ENCODE results near the gene FLOT1. TPM values are rescaled to one million over a fixed set of nuclear protein-coding genes. Genes with fewer than 3 reads are reported as not detected.

FLOT1 gene
- total RNA-seq, 1 donor from 2014 or later, result 77.6 TPM

- DNase-seq (ENCODE audit: low read depth) (no peak), FAIRE-seq (no peak)
- H3K9me3 Mint-ChIP-seq (ENCODE audit: unreplicated experiment), result no peaks in the 10 kb centered on the region
- Histone ChIP-seq H3K36me3 (ENCODE audit: insufficient read depth, low read length) (peaks cover 31% of the 10 kb centered on the region), H2AFZ (ENCODE audit: low read depth, low read length) (no peak overlapping the region), H4K20me1 (ENCODE audit: insufficient read depth, low read length) (peaks cover 44% of the 10 kb centered on the region), H3K4me1 (ENCODE audit: insufficient read depth, low read length) (peaks cover 47% of the 10 kb centered on the region), H3K9ac (ENCODE audit: low read length) (peak overlapping the region; percentile 97), H3K79me2 (ENCODE audit: insufficient read depth, low read length) (peaks cover 82% of the 10 kb centered on the region), H3K4me3 (ENCODE audit: insufficient read depth, low read depth, low read length) (peak overlapping the region; percentile 97), H3K27me3 (ENCODE audit: insufficient read depth, low read length) (no peaks in the 10 kb centered on the region), H3K27ac (ENCODE audit: low read depth, low read length) (peak overlapping the region; percentile 90), H3K9me3 (ENCODE audit: insufficient read depth, low read depth, low read length) (no peaks in the 10 kb centered on the region), H3K4me2 (ENCODE audit: low read length) (peak overlapping the region; percentile 89)
- peak overlapping the region; percentile 100 for H3K4me3 Mint-ChIP-seq (ENCODE audit: unreplicated experiment)
- H3K27me3 Mint-ChIP-seq (ENCODE audit: low read depth, unreplicated experiment), result no peaks in the 10 kb centered on the region
- TF ChIP-seq CTCF (IDR thresholded peaks at IDR 0.05; ENCODE audit: insufficient read depth, low read depth, low read length) (no peak), EZH2 (IDR thresholded peaks at IDR 0.05; ENCODE audit: insufficient read depth, low read length) (no peak)
- peak overlapping the region; percentile 98 for H3K27ac Mint-ChIP-seq (ENCODE audit: unreplicated experiment)
- H3K4me1 Mint-ChIP-seq (ENCODE audit: low read depth, unreplicated experiment), result peaks cover 44% of the 10 kb centered on the region
- H3K36me3 Mint-ChIP-seq (ENCODE audit: low read depth, unreplicated experiment), result peaks cover 30% of the 10 kb centered on the region
Observed at GRCh38 chr6:30720738-30721197, 21.7 kb downstream of the FLOT1 start.

- peaks cover 24% of the 10 kb centered on the region for H3K36me3 ChIP-seq (ENCODE audit: insufficient read depth, low read length)
- H3K27me3 Mint-ChIP-seq (ENCODE audit: low read depth, unreplicated experiment), result no peaks in the 10 kb centered on the region
- DNase-seq (ENCODE audit: low read depth) (peak; percentile 96), FAIRE-seq (no peak)
- peaks cover 40% of the 10 kb centered on the region for H3K4me1 ChIP-seq (ENCODE audit: insufficient read depth, low read length)
- H3K9me3 Mint-ChIP-seq (ENCODE audit: unreplicated experiment), result no peaks in the 10 kb centered on the region
- H2AFZ ChIP-seq (ENCODE audit: low read depth, low read length), result peak within 1 kb of the TSS; percentile 4
- no peak for TF ChIP-seq EZH2 (IDR thresholded peaks at IDR 0.05; ENCODE audit: insufficient read depth, low read length)
- no peak for TF ChIP-seq CTCF (IDR thresholded peaks at IDR 0.05; ENCODE audit: insufficient read depth, low read depth, low read length)
- peak within 1 kb of the TSS; percentile 100 for H3K4me3 Mint-ChIP-seq (ENCODE audit: unreplicated experiment)
- H3K4me3 ChIP-seq (ENCODE audit: insufficient read depth, low read depth, low read length), result peak within 1 kb of the TSS; percentile 97
- H4K20me1 ChIP-seq (ENCODE audit: insufficient read depth, low read length), result peaks cover 36% of the 10 kb centered on the region
- peak within 1 kb of the TSS; percentile 98 for H3K27ac Mint-ChIP-seq (ENCODE audit: unreplicated experiment)
- H3K4me2 ChIP-seq (ENCODE audit: low read length), result peak within 1 kb of the TSS; percentile 89
- peak within 1 kb of the TSS; percentile 97 for H3K9ac ChIP-seq (ENCODE audit: low read length)
- H3K36me3 Mint-ChIP-seq (ENCODE audit: low read depth, unreplicated experiment), result peaks cover 27% of the 10 kb centered on the region
- H3K27ac ChIP-seq (ENCODE audit: low read depth, low read length), result peak within 1 kb of the TSS; percentile 90
- no peaks in the 10 kb centered on the region for H3K9me3 ChIP-seq (ENCODE audit: insufficient read depth, low read depth, low read length)
- H3K79me2 ChIP-seq (ENCODE audit: insufficient read depth, low read length), result peaks cover 80% of the 10 kb centered on the region
- no peaks in the 10 kb centered on the region for H3K27me3 ChIP-seq (ENCODE audit: insufficient read depth, low read length)
- H3K4me1 Mint-ChIP-seq (ENCODE audit: low read depth, unreplicated experiment), result peaks cover 41% of the 10 kb centered on the region
Observed at GRCh38 chr6:30719791-30720737, 22.4 kb downstream of the FLOT1 start, which contains the start of gene TUBB. TUBB (plus strand) TSS chr6:30720352; CDS start chr6:30720507, 155 bp downstream.
